Peyer's patch (tissue), 4 donors: Measurements from ENCODE around the gene ZNRF1.

Experiments used
- POLR2A ChIP-seq, 2 donors: fragments of 450-650 bp; IDR thresholded peaks; one replicate each; pipeline ENCODE4 v1.5.1; 2017; ENCODE audit warnings: antibody characterized with exemption in 2 of 2, mild to moderate bottlenecking in 2 of 2, moderate library complexity in 2 of 2
- TF ChIP-seq, protein P1 (sequence below), 6 experiments: fragments of 450-650 bp in 4 of 6; fragments of 200-600 bp in 2 of 6; sonication (generic) in 1 of 6; IDR thresholded peaks; one replicate each; pipeline ENCODE4 v1.5.1; 2017 to 2019; ENCODE audit warnings: antibody characterized with exemption in 6 of 6, mild to moderate bottlenecking in 3 of 6, moderate library complexity in 1 of 6

DNA sequence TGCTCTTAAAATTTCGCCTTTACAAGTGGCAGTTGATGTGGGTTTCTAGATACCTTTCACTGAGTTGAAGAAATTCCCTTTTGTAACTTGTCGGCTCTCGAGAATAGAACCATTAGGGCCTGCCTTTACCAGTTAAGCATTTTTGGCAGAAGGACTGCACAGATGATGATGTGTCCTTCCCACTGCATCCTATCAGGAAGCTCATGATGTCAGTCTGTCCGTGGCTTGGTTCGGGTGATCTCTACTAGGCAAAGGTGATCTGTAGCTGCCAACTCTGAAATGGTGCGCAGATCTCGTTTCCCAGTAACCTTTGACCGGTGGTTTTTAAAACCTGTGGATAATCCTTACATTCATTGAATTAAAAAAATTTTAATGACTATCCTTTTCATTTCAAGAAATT is 49.7 kb downstream of the ZNRF1 start:
- TF ChIP-seq, protein P1, sequence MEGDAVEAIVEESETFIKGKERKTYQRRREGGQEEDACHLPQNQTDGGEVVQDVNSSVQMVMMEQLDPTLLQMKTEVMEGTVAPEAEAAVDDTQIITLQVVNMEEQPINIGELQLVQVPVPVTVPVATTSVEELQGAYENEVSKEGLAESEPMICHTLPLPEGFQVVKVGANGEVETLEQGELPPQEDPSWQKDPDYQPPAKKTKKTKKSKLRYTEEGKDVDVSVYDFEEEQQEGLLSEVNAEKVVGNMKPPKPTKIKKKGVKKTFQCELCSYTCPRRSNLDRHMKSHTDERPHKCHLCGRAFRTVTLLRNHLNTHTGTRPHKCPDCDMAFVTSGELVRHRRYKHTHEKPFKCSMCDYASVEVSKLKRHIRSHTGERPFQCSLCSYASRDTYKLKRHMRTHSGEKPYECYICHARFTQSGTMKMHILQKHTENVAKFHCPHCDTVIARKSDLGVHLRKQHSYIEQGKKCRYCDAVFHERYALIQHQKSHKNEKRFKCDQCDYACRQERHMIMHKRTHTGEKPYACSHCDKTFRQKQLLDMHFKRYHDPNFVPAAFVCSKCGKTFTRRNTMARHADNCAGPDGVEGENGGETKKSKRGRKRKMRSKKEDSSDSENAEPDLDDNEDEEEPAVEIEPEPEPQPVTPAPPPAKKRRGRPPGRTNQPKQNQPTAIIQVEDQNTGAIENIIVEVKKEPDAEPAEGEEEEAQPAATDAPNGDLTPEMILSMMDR (IDR thresholded peaks at IDR 0.05): no peak
- no peak for TF ChIP-seq POLR2A (IDR thresholded peaks at IDR 0.05)
